K562 (cell line): ENCODE data around the gene SAMD4A. TPM values are rescaled to one million over a fixed set of nuclear protein-coding genes. Genes with fewer than 3 reads are reported as not detected.

Source experiments
- ATAC-seq: fragments of 200-7000 bp; cut with Tn5 transposase; 3 replicates; pipeline ENCODE4 v1.9.1; 2020; ENCODE audit warnings: moderate library complexity
- BruUV-seq: library from RNA; stranded (reverse); fragments of 400-500 nt; replicated peaks from 2 replicates; lab custom pipeline; 2021; lab: Mats Ljungman, UMichigan
- CTCF ChIA-PET: fragments of 300-600 bp; formaldehyde crosslinking; extraction: SDS; loops from one replicate; lab custom pipeline; 2021; ENCODE audit warnings: low intra/inter-chr PET ratio; lab: Yijun Ruan, JAX
- POLR2A ChIA-PET: fragments of 300-600, 350-650 bp; sonication (Branson Sonifier 250); formaldehyde crosslinking; extraction: SDS; loops from one replicate; lab custom pipeline; 2021; ENCODE audit warnings: antibody characterized with exemption, inconsistent platforms; lab: Yijun Ruan, JAX
- DNase-seq, 4 experiments: peaks; one replicate each; pipeline versions ENCODE4 v3.0.0 to v3.0.0-alpha.2; 2011 to 2018; ENCODE audit warnings: low spot score in 3 of 4, mixed read lengths in 3 of 4; ENCODE audit errors: extremely low read depth in 1 of 4
- FAIRE-seq: peaks from 2 replicates; lab custom pipeline; 2011; peaks lifted over from hg19 to GRCh38; lab: Jason Lieb, UNC
- H2AFZ ChIP-seq: 2 replicates; pipeline ENCODE4 v1.6.0; 2011; ENCODE audit warnings: low read depth, low read length, control low read depth, inconsistent platforms
- H3K27ac ChIP-seq: fragments of 200-600 bp; 3 replicates; pipeline ENCODE4 v1.8.0; 2011; ENCODE audit warnings: low read depth, mild to moderate bottlenecking, control low read depth, inconsistent platforms, low read length, moderate library complexity, mixed read lengths; ENCODE audit errors: extremely low read depth
- H3K27me3 ChIP-seq, 2 experiments: fragments of 300-600 bp in 1 of 2; 2 replicates in 1 of 2; 3 replicates in 1 of 2; pipeline versions ENCODE4 v1.6.0 to v1.8.0; 2011; ENCODE audit warnings: inconsistent platforms in 2 of 2, low read length in 2 of 2, mild to moderate bottlenecking in 1 of 2, mixed read lengths in 1 of 2, moderate library complexity in 1 of 2; ENCODE audit not compliant: control insufficient read depth in 2 of 2, insufficient read depth in 2 of 2
- H3K36me3 ChIP-seq: fragments of 300-600 bp; 3 replicates; pipeline ENCODE4 v1.8.0; 2011; ENCODE audit warnings: mild to moderate bottlenecking, low read length, inconsistent platforms; ENCODE audit not compliant: control insufficient read depth, insufficient read depth
- H3K4me1 ChIP-seq, 2 experiments: fragments of 200-600 bp in 1 of 2; replicated peaks in 1 of 2; 2 replicates in 1 of 2; 3 replicates in 1 of 2; pipeline versions ENCODE4 v1.5.1 to v1.8.0; 2011; ENCODE audit warnings: inconsistent platforms in 2 of 2, low read length in 2 of 2, mild to moderate bottlenecking in 1 of 2, mixed read lengths in 1 of 2, moderate library complexity in 1 of 2; ENCODE audit not compliant: control insufficient read depth in 2 of 2, insufficient read depth in 2 of 2
- H3K4me2 ChIP-seq: 2 replicates; pipeline ENCODE4 v1.6.1; 2011; ENCODE audit warnings: low read length, control low read depth, inconsistent platforms, mixed read lengths; ENCODE audit not compliant: insufficient read depth
- H3K4me3 ChIP-seq: fragments of 200-600 bp; sonication (generic), shearing (Covaris generic); 2 replicates; pipeline ENCODE4 v1.5.1; 2016; ENCODE audit warnings: control low read depth, inconsistent platforms
- H3K79me2 ChIP-seq: fragments of 200-600 bp; 3 replicates; pipeline ENCODE4 v1.8.0; 2011; ENCODE audit warnings: low read length, inconsistent platforms; ENCODE audit not compliant: control insufficient read depth, insufficient read depth
- H3K9ac ChIP-seq, 2 experiments: 2 replicates each; pipeline versions ENCODE4 v1.6.0 to v1.6.1; 2011; ENCODE audit warnings: low read depth in 2 of 2, low read length in 2 of 2, control low read depth in 1 of 2, inconsistent platforms in 1 of 2, mild to moderate bottlenecking in 1 of 2, mixed read lengths in 1 of 2; ENCODE audit not compliant: insufficient read depth in 1 of 2
- H3K9me1 ChIP-seq: one replicate; pipeline ENCODE4 v1.6.0; 2011; ENCODE audit warnings: inconsistent platforms, mild to moderate bottlenecking, low read length, moderate library complexity; ENCODE audit not compliant: control insufficient read depth, insufficient read depth
- H3K9me3 ChIP-seq: replicated peaks from 2 replicates; pipeline ENCODE4 v1.5.1; 2011; ENCODE audit warnings: low read depth, low read length, inconsistent platforms; ENCODE audit not compliant: control insufficient read depth, insufficient read depth
- H4K20me1 ChIP-seq: replicated peaks from 2 replicates; pipeline ENCODE4 v1.6.1; 2011; ENCODE audit warnings: low read length, inconsistent platforms, mixed read lengths; ENCODE audit not compliant: control insufficient read depth, insufficient read depth
- BRD4 ChIP-seq: fragments of 200-600 bp; sonication (generic); IDR thresholded peaks from 2 replicates; pipeline ENCODE4 v1.6.1; 2017; ENCODE audit warnings: inconsistent platforms
- C11orf30 ChIP-seq: fragments of 450-650 bp; IDR thresholded peaks from 2 replicates; pipeline ENCODE4 v1.6.1; 2016; ENCODE audit warnings: low read depth, mild to moderate bottlenecking
- CC2D1A ChIP-seq: fragments of 450-650 bp; IDR thresholded peaks from 2 replicates; pipeline ENCODE4 v1.6.1; 2017; ENCODE audit warnings: mild to moderate bottlenecking
- CREB1 ChIP-seq, 2 experiments: sonication (generic) in 1 of 2; formaldehyde crosslinking in 1 of 2; IDR thresholded peaks; 2 replicates each; pipeline versions ENCODE4 v1.6.1 to v1.8.0; 2012 to 2022; ENCODE audit warnings: inconsistent platforms in 1 of 2, mild to moderate bottlenecking in 1 of 2, missing genetic modification reagents in 1 of 2, moderate library complexity in 1 of 2
- NEUROD1 ChIP-seq: fragments of 150-350 bp; IDR thresholded peaks from 2 replicates; pipeline ENCODE4 v1.6.1; 2014; ENCODE audit warnings: borderline replicate concordance, low read length, low read depth; ENCODE audit not compliant: partially characterized antibody
- TAF1 ChIP-seq: IDR thresholded peaks from 2 replicates; pipeline ENCODE4 v1.6.1; 2011; ENCODE audit warnings: mild to moderate bottlenecking, low read length, moderate library complexity; ENCODE audit not compliant: insufficient read depth, control insufficient read depth, severe bottlenecking; ENCODE audit errors: extremely low read depth
- ZNF184 ChIP-seq: sonication (generic); formaldehyde crosslinking; IDR thresholded peaks from 2 replicates; pipeline ENCODE4 v1.5.0; 2020; ENCODE audit warnings: missing genetic modification reagents
- ZNF212 ChIP-seq: fragments of 450-650 bp; formaldehyde crosslinking; IDR thresholded peaks from 2 replicates; pipeline ENCODE4 v1.4.0; 2020; ENCODE audit warnings: mild to moderate bottlenecking
- WGBS: fragments of 100-300 bp; shearing (Covaris generic); methylation state at CpG from one replicate; pipeline ENCODE4 v1.1.6; 2016; ENCODE audit warnings: low coverage, mixed read lengths; ENCODE audit not compliant: insufficient coverage; ENCODE audit errors: missing lambda C conversion rate; 5-methylcytosine and 5-hydroxymethylcytosine counted together
- in situ Hi-C: fragments of 300-500 bp; cut with MboI; formaldehyde crosslinking; loops from 4 replicates; pipeline ENCODE4 v1.15.0; 2018; ENCODE audit warnings: inconsistent platforms, mixed read lengths
- intact Hi-C: fragments of 100-400 bp; cut with micrococcal nuclease; formaldehyde crosslinking; loops from 2 replicates; pipeline ENCODE4 v1.14.2; 2022
- polyA plus RNA-seq, 8 experiments: library from polyadenylated mRNA; depleted of rRNA in 4 of 8; stranded (reverse) in 5 of 8; unstranded in 3 of 8; fragments of >200 nt; fragmentation: Nextera tagmentation in 2 of 8; fragmentation: Illumina TruSeq in 1 of 8; extraction: Ambion mirVana in 2 of 8; extraction: Trizol in 1 of 8; gene quantifications; 2 replicates each; pipeline versions ENCODE4 v1.2.1 to v1.2.3, GENCODE V29; 2011 to 2014; ENCODE audit warnings: inconsistent platforms in 1 of 8, missing spikeins in 1 of 8
- total RNA-seq, 7 experiments: library from RNA; depleted of rRNA in 6 of 7; stranded (reverse); fragments of >200 nt in 6 of 7; fragmentation: Illumina TruSeq in 2 of 7; extraction: Trizol in 2 of 7; gene quantifications; 2 replicates each; pipeline versions ENCODE4 v1.2.1 to v1.2.3, GENCODE V29; 2011 to 2021; ENCODE audit warnings: low replicate concordance in 1 of 7
- TF ChIP-seq, protein P1 (sequence below): fragments of 250-450 bp; sonication (Bioruptor Pico); IDR thresholded peaks from 2 replicates; pipeline ENCODE4 v1.8.0; 2021; ENCODE audit warnings: mild to moderate bottlenecking, moderate library complexity
- TF ChIP-seq, protein P2 (sequence below): conservative IDR thresholded peaks from 2 replicates; pipeline ENCODE4 v1.6.1; 2011; ENCODE audit warnings: low read depth, mild to moderate bottlenecking, low read length; ENCODE audit not compliant: control insufficient read depth

SAMD4A gene
- total and polyA plus RNA-seq, 9 of the 15 experiments (the other 6 are each of a cell fraction or from before 2014, with no cell fraction given), result 0.66 to 6.8 (median 3.3) TPM

DNA sequence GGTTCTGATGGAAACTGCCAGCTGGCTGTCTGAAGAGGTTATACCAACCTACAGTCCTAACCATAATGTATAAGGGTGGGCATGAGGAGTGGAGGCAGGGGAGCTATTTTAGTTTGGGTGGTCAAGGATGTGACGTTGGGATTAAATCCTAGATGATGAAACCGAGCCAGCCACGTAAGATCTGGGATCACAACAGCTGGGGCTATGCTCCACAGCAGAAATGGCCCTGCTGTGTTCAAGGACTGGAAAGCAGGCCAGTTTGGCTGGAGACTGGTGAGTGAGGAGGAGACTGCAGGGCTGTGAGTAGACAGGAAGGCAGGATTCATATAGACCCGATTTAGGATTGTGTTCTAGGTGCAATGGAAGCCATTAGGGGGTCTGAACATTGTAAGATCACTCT lies 66.1 kb downstream of the SAMD4A start:
- no TSS peak for BruUV-seq
- Histone ChIP-seq H3K4me2 (no peak overlapping the region), H3K27ac (no peak overlapping the region), H3K4me3 (no peak overlapping the region), H3K9ac (no peak overlapping the region), H2AFZ (no peak overlapping the region), H3K79me2 (no peaks in the 10 kb centered on the region; the same call in 2 of the 3 replicates), H3K36me3 (no peaks in the 10 kb centered on the region), H4K20me1 (no peaks in the 10 kb centered on the region), H3K9me3 (no peaks in the 10 kb centered on the region), H3K4me1 (no peaks in the 10 kb centered on the region), H3K27me3 (no peaks in the 10 kb centered on the region), H3K9me1 (no peaks in the 10 kb centered on the region)
- POLR2A ChIA-PET, result no interaction called here
- FAIRE-seq, result no peak
- intact Hi-C loops (no loop called here), in situ Hi-C loops (no loop called here)
- DNase-seq, result no peak
- ATAC-seq, result no peak
- WGBS, result 55% methylated on average over 4 of the region's 4 CpGs
- TF ChIP-seq CREB1 (IDR thresholded peaks at IDR 0.05) (no peak), CREB1 (CRISPR knock-in tag; IDR thresholded peaks at IDR 0.05) (no peak), ZNF212 (no peak), C11orf30 (no peak), ZNF184 (CRISPR knock-in tag) (no peak), CC2D1A (no peak), BRD4 (no peak), TAF1 (no peak), NEUROD1 (no peak)
- TF ChIP-seq, protein P1, sequence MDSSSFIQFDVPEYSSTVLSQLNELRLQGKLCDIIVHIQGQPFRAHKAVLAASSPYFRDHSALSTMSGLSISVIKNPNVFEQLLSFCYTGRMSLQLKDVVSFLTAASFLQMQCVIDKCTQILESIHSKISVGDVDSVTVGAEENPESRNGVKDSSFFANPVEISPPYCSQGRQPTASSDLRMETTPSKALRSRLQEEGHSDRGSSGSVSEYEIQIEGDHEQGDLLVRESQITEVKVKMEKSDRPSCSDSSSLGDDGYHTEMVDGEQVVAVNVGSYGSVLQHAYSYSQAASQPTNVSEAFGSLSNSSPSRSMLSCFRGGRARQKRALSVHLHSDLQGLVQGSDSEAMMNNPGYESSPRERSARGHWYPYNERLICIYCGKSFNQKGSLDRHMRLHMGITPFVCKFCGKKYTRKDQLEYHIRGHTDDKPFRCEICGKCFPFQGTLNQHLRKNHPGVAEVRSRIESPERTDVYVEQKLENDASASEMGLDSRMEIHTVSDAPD (CRISPR knock-in tag), result no peak
- TF ChIP-seq, protein P2, sequence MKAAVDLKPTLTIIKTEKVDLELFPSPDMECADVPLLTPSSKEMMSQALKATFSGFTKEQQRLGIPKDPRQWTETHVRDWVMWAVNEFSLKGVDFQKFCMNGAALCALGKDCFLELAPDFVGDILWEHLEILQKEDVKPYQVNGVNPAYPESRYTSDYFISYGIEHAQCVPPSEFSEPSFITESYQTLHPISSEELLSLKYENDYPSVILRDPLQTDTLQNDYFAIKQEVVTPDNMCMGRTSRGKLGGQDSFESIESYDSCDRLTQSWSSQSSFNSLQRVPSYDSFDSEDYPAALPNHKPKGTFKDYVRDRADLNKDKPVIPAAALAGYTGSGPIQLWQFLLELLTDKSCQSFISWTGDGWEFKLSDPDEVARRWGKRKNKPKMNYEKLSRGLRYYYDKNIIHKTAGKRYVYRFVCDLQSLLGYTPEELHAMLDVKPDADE, result no peak
- CTCF ChIA-PET, result no interaction called here
